ENCODE results near the gene GTF3C1. TPM values are rescaled to one million over a fixed set of nuclear protein-coding genes. Genes with fewer than 3 reads are reported as not detected.

Gene GTF3C1
- total and polyA plus RNA-seq, 10 donors, result 28.8 to 68.6 (median 57.1) TPM

DNA sequence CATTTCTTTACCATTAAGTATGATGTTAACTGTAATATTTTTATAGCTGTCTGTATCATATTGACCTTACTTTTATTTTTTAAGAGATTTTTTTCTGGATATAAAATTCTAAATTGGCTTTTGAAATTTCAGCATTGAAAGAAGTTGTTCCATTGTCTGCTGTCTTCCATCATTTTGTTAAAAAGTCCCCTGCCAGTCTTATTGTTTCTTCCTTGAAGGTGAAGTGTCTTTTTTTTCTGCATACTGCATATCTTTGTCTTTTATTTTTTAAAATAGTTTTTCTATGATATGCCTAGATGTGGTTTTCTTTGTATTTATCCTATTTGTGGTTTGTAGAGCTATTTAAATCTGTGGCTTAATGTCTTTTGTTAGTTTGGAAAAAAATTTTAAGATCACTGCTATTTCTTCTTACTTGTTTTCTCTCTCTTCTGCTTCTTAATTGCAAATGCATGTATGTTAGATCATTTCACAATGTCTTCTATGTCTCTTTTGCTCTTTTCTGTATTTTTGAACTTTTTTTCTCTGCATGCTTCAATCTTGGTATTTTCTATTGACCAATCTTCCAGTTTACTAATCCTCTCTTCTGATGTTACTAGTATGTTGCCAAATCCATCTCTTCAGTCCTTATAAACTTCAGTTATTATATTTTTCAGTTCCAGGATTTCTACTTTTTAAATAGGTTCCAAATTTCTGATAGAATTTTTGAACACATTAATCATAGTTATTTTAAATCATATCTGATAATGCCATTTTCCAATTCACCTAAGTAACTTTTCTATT, 127.6 kb downstream of the GTF3C1 start:
- TF ChIP-seq, protein P1, sequence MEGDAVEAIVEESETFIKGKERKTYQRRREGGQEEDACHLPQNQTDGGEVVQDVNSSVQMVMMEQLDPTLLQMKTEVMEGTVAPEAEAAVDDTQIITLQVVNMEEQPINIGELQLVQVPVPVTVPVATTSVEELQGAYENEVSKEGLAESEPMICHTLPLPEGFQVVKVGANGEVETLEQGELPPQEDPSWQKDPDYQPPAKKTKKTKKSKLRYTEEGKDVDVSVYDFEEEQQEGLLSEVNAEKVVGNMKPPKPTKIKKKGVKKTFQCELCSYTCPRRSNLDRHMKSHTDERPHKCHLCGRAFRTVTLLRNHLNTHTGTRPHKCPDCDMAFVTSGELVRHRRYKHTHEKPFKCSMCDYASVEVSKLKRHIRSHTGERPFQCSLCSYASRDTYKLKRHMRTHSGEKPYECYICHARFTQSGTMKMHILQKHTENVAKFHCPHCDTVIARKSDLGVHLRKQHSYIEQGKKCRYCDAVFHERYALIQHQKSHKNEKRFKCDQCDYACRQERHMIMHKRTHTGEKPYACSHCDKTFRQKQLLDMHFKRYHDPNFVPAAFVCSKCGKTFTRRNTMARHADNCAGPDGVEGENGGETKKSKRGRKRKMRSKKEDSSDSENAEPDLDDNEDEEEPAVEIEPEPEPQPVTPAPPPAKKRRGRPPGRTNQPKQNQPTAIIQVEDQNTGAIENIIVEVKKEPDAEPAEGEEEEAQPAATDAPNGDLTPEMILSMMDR (IDR thresholded peaks at IDR 0.05 in 8 of 11, conservative IDR thresholded peaks at IDR 0.05 in 3 of 11), result no peak
- TF ChIP-seq POLR2A (IDR thresholded peaks at IDR 0.05) (no peak), POLR2AphosphoS5 (IDR thresholded peaks at IDR 0.05) (no peak)
- intact Hi-C loops (cut with DNase I; ENCODE audit: low total_unique reads), result no loop called here
- Histone ChIP-seq H3K4me3 (no peak overlapping the region), H3K9me3 (peaks cover 8 to 34% (median 30%) of the 10 kb centered on the region in 8 donors), H3K36me3 (peaks cover 0 to 27% (median 0%) of the 10 kb centered on the region in 6 donors), H3K4me1 (peaks cover 3 to 32% (median 12%) of the 10 kb centered on the region in 6 donors), H3K27ac (no peak overlapping the region), H3K27me3 (replicated peaks in 1 of 7) (no peaks in the 10 kb centered on the region)
- DNase-seq, result no peak

- peaks cover under 1 to 19% (median 15%) of the 10 kb centered on the region in 8 donors for H3K9me3 ChIP-seq
- DNase-seq, result no peak
- no peaks in the 10 kb centered on the region for H3K27me3 ChIP-seq (replicated peaks in 1 of 7)
- TF ChIP-seq POLR2AphosphoS5 (IDR thresholded peaks at IDR 0.05) (no peak), POLR2A (IDR thresholded peaks at IDR 0.05) (no peak)
- TF ChIP-seq, protein P1 (IDR thresholded peaks at IDR 0.05 in 8 of 11, conservative IDR thresholded peaks at IDR 0.05 in 3 of 11), result no peak
- no peak overlapping the region for H3K27ac ChIP-seq
- no peak overlapping the region for H3K4me3 ChIP-seq
- WGBS, 5 donors, result 77 to 83% (median 78%) methylated on average over 4 of the region's 4 CpGs
- intact Hi-C loops (cut with DNase I; ENCODE audit: low total_unique reads), result no loop called here
- H3K36me3 ChIP-seq, result peaks cover 0 to 23% (median 0%) of the 10 kb centered on the region in 6 donors
- peaks cover 0 to 43% (median 2%) of the 10 kb centered on the region in 6 donors for H3K4me1 ChIP-seq
Measured at GRCh38 chr16:27417047-27417671, 132.6 kb downstream of the GTF3C1 start.

- intact Hi-C loops (cut with DNase I; ENCODE audit: low total_unique reads), result no loop called here
- TF ChIP-seq, protein P1 (IDR thresholded peaks at IDR 0.05 in 8 of 11, conservative IDR thresholded peaks at IDR 0.05 in 3 of 11), result no peak
- no peak for TF ChIP-seq POLR2A (IDR thresholded peaks at IDR 0.05)
- no peak overlapping the region for H3K4me3 ChIP-seq
- no peaks in the 10 kb centered on the region for H3K27me3 ChIP-seq (replicated peaks in 1 of 7)
- H3K36me3 ChIP-seq, result peaks cover 0 to 17% (median 0%) of the 10 kb centered on the region in 6 donors
- WGBS, 5 donors, result 50 to 74% (median 65%) methylated on average over 6 of the region's 6 CpGs
- peaks cover 0 to 63% (median 10%) of the 10 kb centered on the region in 6 donors for H3K4me1 ChIP-seq
- H3K27ac ChIP-seq, result peak overlapping the region in 1 of 8 donors; percentile 26
- no peak for DNase-seq
- peaks cover 0 to 3% (median 0%) of the 10 kb centered on the region in 8 donors for H3K9me3 ChIP-seq
Measured at GRCh38 chr16:27414788-27415431, 134.8 kb downstream of the GTF3C1 start.

DNA sequence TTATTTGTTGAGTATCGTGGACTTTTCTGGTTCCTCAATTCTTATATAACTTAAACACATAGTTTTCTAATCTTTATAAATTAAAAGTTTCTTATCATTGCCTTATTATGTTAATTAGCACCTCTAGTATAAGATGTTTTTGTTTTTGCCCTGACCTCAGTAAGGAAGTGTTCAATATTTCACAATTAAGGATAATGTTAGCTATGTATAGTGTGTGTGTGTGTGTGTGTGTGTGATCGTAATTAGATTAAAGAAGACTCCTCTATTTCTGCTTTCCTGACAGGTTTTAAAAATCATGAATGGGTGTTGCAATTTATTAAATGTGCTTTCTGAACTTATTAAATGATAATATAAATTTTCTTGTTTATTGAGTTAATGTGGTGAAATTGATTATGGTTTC, 135.8 kb downstream of the GTF3C1 start:
- no peak for TF ChIP-seq POLR2A (IDR thresholded peaks at IDR 0.05)
- TF ChIP-seq, protein P1 (IDR thresholded peaks at IDR 0.05 in 8 of 11, conservative IDR thresholded peaks at IDR 0.05 in 3 of 11), result no peak
- no peak for TF ChIP-seq POLR2AphosphoS5 (IDR thresholded peaks at IDR 0.05)
- 58 to 80% (median 72%) methylated on average over 2 of the region's 2 CpGs for WGBS, 5 donors
- Histone ChIP-seq H3K27ac (no peak overlapping the region), H3K36me3 (peaks cover 0 to 10% (median 0%) of the 10 kb centered on the region in 6 donors), H3K9me3 (peaks cover 0 to 3% (median 0%) of the 10 kb centered on the region in 8 donors), H3K4me1 (peaks cover 0 to 73% (median 14%) of the 10 kb centered on the region in 6 donors), H3K4me3 (no peak overlapping the region), H3K27me3 (replicated peaks in 1 of 7) (no peaks in the 10 kb centered on the region)
- DNase-seq, result no peak
- intact Hi-C loops (cut with DNase I; ENCODE audit: low total_unique reads), result no loop called here
